HCT116 (cell line): ENCODE measurements around the gene CLGN. TPM values are rescaled to one million over a fixed set of nuclear protein-coding genes. Genes with fewer than 3 reads are reported as not detected.

Source experiments
- ATAC-seq: fragments of 200-7000 bp; cut with Tn5 transposase; 2 replicates; pipeline ENCODE4 v1.9.1; 2020; ENCODE audit warnings: mild to moderate bottlenecking, moderate library complexity
- BruUV-seq: library from RNA; stranded (reverse); fragments of 400-500 nt; replicated peaks from 2 replicates; lab custom pipeline; 2021; lab: Mats Ljungman, UMichigan
- CTCF ChIA-PET: fragments of 300-600 bp; sonication (Branson Sonifier 250); formaldehyde crosslinking; loops from one replicate; lab custom pipeline; 2021; ENCODE audit warnings: antibody characterized with exemption; lab: Charles Lee
- POLR2A ChIA-PET: fragments of 300-600, 350-600 bp; sonication (Branson Sonifier 250); formaldehyde crosslinking; loops from one replicate; lab custom pipeline; 2021; ENCODE audit warnings: antibody characterized with exemption; lab: Charles Lee
- RAD21 ChIA-PET, 2 experiments: fragments of 300-600 bp; sonication (Branson Sonifier 250); formaldehyde crosslinking; loops; one replicate each; lab custom pipeline; 2023; ENCODE audit warnings: low total read pairs in 2 of 2; ENCODE audit not compliant: uncharacterized antibody in 2 of 2, unreplicated experiment in 2 of 2, low non-redundant PET in 1 of 2; lab: Charles Lee
- DNase-seq: peaks from one replicate; pipeline ENCODE4 v3.0.0-alpha.2; 2010; ENCODE audit warnings: low read depth, low spot score
- H2AFZ ChIP-seq: fragments of 200-600 bp; shearing (Covaris generic), sonication (generic); 2 replicates; pipeline ENCODE4 v1.6.1; 2017; ENCODE audit warnings: low read depth, mixed run types, mixed read lengths, antibody characterized with exemption, low read length; ENCODE audit not compliant: poor library complexity, severe bottlenecking
- H3K27ac ChIP-seq: 2 replicates; pipeline ENCODE4 v1.5.1; 2012; ENCODE audit warnings: low read depth, low read length
- H3K27me3 ChIP-seq: fragments of 200-600 bp; sonication (generic); 2 replicates; pipeline ENCODE4 v1.6.1; 2016; ENCODE audit warnings: mixed run types, low read length, mixed read lengths; ENCODE audit not compliant: insufficient read depth
- H3K36me3 ChIP-seq, 2 experiments: fragments of 200-500 bp in 1 of 2; fragments of 200-600 bp in 1 of 2; sonication (Bioruptor generic) in 1 of 2; sonication (generic) in 1 of 2; 2 replicates each; pipeline versions ENCODE4 v1.5.1 to v1.6.1; 2014 to 2016; ENCODE audit warnings: low read length in 2 of 2, inconsistent platforms in 1 of 2, mixed read lengths in 1 of 2, mixed run types in 1 of 2; ENCODE audit not compliant: insufficient read depth in 2 of 2, control insufficient read depth in 1 of 2
- H3K4me1 ChIP-seq, 2 experiments: fragments of 200-600 bp in 1 of 2; sonication (generic) in 1 of 2; 2 replicates each; pipeline versions ENCODE4 v1.5.1 to v1.6.1; 2012 to 2017; ENCODE audit warnings: low read length in 2 of 2, inconsistent platforms in 1 of 2, mild to moderate bottlenecking in 1 of 2, mixed read lengths in 1 of 2, mixed run types in 1 of 2, moderate library complexity in 1 of 2; ENCODE audit not compliant: insufficient read depth in 2 of 2, control insufficient read depth in 1 of 2
- H3K4me2 ChIP-seq: fragments of 200-600 bp; sonication (generic); 2 replicates; pipeline ENCODE4 v1.6.1; 2017; ENCODE audit warnings: mixed run types, low read length, mixed read lengths
- H3K4me3 ChIP-seq, 2 experiments: fragments of 200-600 bp in 1 of 2; sonication (generic) in 1 of 2; replicated peaks in 1 of 2; 2 replicates each; pipeline ENCODE4 v1.5.1; 2011 to 2016; ENCODE audit warnings: low read length in 2 of 2, control low read depth in 1 of 2, low read depth in 1 of 2, mild to moderate bottlenecking in 1 of 2, mixed read lengths in 1 of 2, mixed run types in 1 of 2
- H3K79me2 ChIP-seq: fragments of 200-600 bp; sonication (generic); 2 replicates; pipeline ENCODE4 v1.6.1; 2017; ENCODE audit warnings: mild to moderate bottlenecking, mixed run types, low read length, moderate library complexity, mixed read lengths; ENCODE audit not compliant: insufficient read depth
- H3K9ac ChIP-seq: fragments of 200-600 bp; sonication (generic); 2 replicates; pipeline ENCODE4 v1.6.1; 2016; ENCODE audit warnings: low read length, mixed read lengths
- H3K9me2 ChIP-seq: fragments of 200-600 bp; sonication (generic), shearing (Covaris generic); 2 replicates; pipeline ENCODE4 v1.6.1; 2017; ENCODE audit warnings: mixed run types, mild to moderate bottlenecking, moderate library complexity; ENCODE audit not compliant: insufficient read depth
- H3K9me3 ChIP-seq, 2 experiments: fragments of 200-500 bp in 1 of 2; fragments of 200-600 bp in 1 of 2; sonication (Bioruptor generic) in 1 of 2; sonication (generic) in 1 of 2; 2 replicates each; pipeline ENCODE4 v1.6.1; 2014 to 2017; ENCODE audit warnings: low read length in 2 of 2, mixed read lengths in 2 of 2, inconsistent platforms in 1 of 2, low read depth in 1 of 2, mild to moderate bottlenecking in 1 of 2, mixed run types in 1 of 2, moderate library complexity in 1 of 2; ENCODE audit not compliant: control insufficient read depth in 1 of 2, insufficient read depth in 1 of 2
- H4K20me1 ChIP-seq: fragments of 200-600 bp; sonication (generic), shearing (Covaris generic); 2 replicates; pipeline ENCODE4 v1.6.1; 2017; ENCODE audit warnings: mixed run types, mild to moderate bottlenecking, moderate library complexity; ENCODE audit not compliant: insufficient read depth
- CTCF ChIP-seq, 3 experiments: fragments of 200-600 bp in 1 of 3; sonication (generic) in 1 of 3; IDR thresholded peaks in 2 of 3; conservative IDR thresholded peaks in 1 of 3; 2 replicates each; pipeline ENCODE4 v1.5.1; 2012 to 2017; ENCODE audit warnings: low read depth in 2 of 3, low read length in 2 of 3, antibody characterized with exemption in 1 of 3, borderline replicate concordance in 1 of 3, control low read depth in 1 of 3, mild to moderate bottlenecking in 1 of 3, mixed read lengths in 1 of 3, mixed run types in 1 of 3, moderate library complexity in 1 of 3; ENCODE audit not compliant: insufficient read depth in 1 of 3
- EZH2 ChIP-seq: fragments of 200-600 bp; sonication (generic); IDR thresholded peaks from 2 replicates; pipeline ENCODE4 v1.6.1; 2017; ENCODE audit warnings: antibody characterized with exemption, mixed run types
- JUND ChIP-seq: IDR thresholded peaks from 2 replicates; pipeline ENCODE4 v1.6.1; 2012
- POLR2A ChIP-seq: IDR thresholded peaks from 2 replicates; pipeline ENCODE4 v1.7.0; 2011; ENCODE audit warnings: borderline replicate concordance; ENCODE audit not compliant: insufficient read depth, insufficient read length; ENCODE audit errors: extremely low read depth
- POLR2AphosphoS5 ChIP-seq: IDR thresholded peaks from 2 replicates; pipeline ENCODE4 v1.6.1; 2011; ENCODE audit warnings: mild to moderate bottlenecking, low read depth, low read length, moderate library complexity
- REST ChIP-seq: IDR thresholded peaks from 2 replicates; pipeline ENCODE4 v1.6.1; 2012; ENCODE audit warnings: low read depth
- TCF7L2 ChIP-seq: IDR thresholded peaks from 2 replicates; pipeline ENCODE4 v1.7.0; 2011; ENCODE audit warnings: borderline replicate concordance, inconsistent platforms; ENCODE audit not compliant: insufficient read depth, insufficient read length; ENCODE audit errors: extremely low read depth
- YY1 ChIP-seq: IDR thresholded peaks from 2 replicates; pipeline ENCODE4 v1.6.1; 2011; ENCODE audit warnings: low read length, low read depth, moderate library complexity, mild to moderate bottlenecking; ENCODE audit not compliant: insufficient replicate concordance; ENCODE audit errors: extremely low read depth
- ZBTB33 ChIP-seq: IDR thresholded peaks from 2 replicates; pipeline ENCODE4 v1.6.1; 2011; ENCODE audit warnings: mild to moderate bottlenecking, low read length, moderate library complexity; ENCODE audit not compliant: insufficient replicate concordance; ENCODE audit errors: extremely low read depth
- ZNF274 ChIP-seq: fragments of 200-500 bp; sonication (Bioruptor generic); IDR thresholded peaks from 2 replicates; pipeline ENCODE4 v1.6.1; 2014; ENCODE audit warnings: mild to moderate bottlenecking, low read depth, low read length, inconsistent platforms
- intact Hi-C: fragments of 100-400 bp; cut with micrococcal nuclease; formaldehyde crosslinking; loops from 2 replicates; pipeline ENCODE4 v1.10.0; 2022
- total RNA-seq: library from RNA; stranded (reverse); gene quantifications from one replicate; pipeline ENCODE4 v1.2.1, GENCODE V29; 2021; ENCODE audit not compliant: unreplicated experiment

The CLGN gene
- total RNA-seq, 1 experiment from 2014 or later: 1.4 TPM

- no peaks in the 10 kb centered on the region for H3K9me2 ChIP-seq
- H3K9ac ChIP-seq: no peak overlapping the region
- no peak overlapping the region for H3K27ac ChIP-seq
- no peaks in the 10 kb centered on the region for H3K4me1 ChIP-seq
- H3K27me3 ChIP-seq: no peaks in the 10 kb centered on the region
- H3K36me3 ChIP-seq: no peaks in the 10 kb centered on the region
- no peaks in the 10 kb centered on the region for H4K20me1 ChIP-seq
- no peaks in the 10 kb centered on the region for H3K9me3 ChIP-seq
- ATAC-seq: no peak
- no TSS peak for BruUV-seq
- H3K4me3 ChIP-seq: no peak overlapping the region
- ChIA-PET RAD21 (no interaction called here), CTCF (no interaction called here), POLR2A (no interaction called here)
- H2AFZ ChIP-seq: no peak overlapping the region
- TF ChIP-seq POLR2A (no peak), YY1 (no peak), CTCF (IDR thresholded peaks at IDR 0.05 in 2 of 3, conservative IDR thresholded peaks at IDR 0.05 in 1 of 3; ENCODE audit: borderline replicate concordance in 1 of 3, insufficient read depth in 1 of 3, low read depth in 2 of 3, low read length in 2 of 3) (no peak), TCF7L2 (no peak), REST (no peak), EZH2 (no peak), ZNF274 (no peak), JUND (no peak), ZBTB33 (no peak), POLR2AphosphoS5 (no peak)
- intact Hi-C loops: no loop called here
- no peaks in the 10 kb centered on the region for H3K79me2 ChIP-seq
- H3K4me2 ChIP-seq: no peak overlapping the region
- no peak for DNase-seq
These were observed 21.4 kb upstream of the CLGN start for GRCh38 chr4:140448830-140449229.
